ENCODE measurements around the gene KIF12. TPM values are rescaled to one million over a fixed set of nuclear protein-coding genes. Genes with fewer than 3 reads are reported as not detected.

The KIF12 gene
- total RNA-seq, 1 experiment from 2014 or later: not detected

- ChIA-PET POLR2A (ENCODE audit: unreplicated experiment) (no interaction called here), CTCF (no interaction called here)
- Histone ChIP-seq H3K27ac (no peak overlapping the region), H3K27me3 (ENCODE audit: insufficient read depth, low read depth) (peaks cover 26% of the 10 kb centered on the region), H3K9me2 (ENCODE audit: insufficient read depth) (no peaks in the 10 kb centered on the region), H4K20me1 (ENCODE audit: insufficient read depth) (no peaks in the 10 kb centered on the region), H2AFZ (no peak overlapping the region), H3K4me3 (no peak overlapping the region), H3K4me1 (replicated peaks; ENCODE audit: insufficient read depth) (no peaks in the 10 kb centered on the region), H3K4me2 (no peak overlapping the region), H3F3A (ENCODE audit: insufficient read depth, low read depth) (no peaks in the 10 kb centered on the region), H3K9me3 (ENCODE audit: insufficient read depth, low read depth) (no peaks in the 10 kb centered on the region), H3K36me3 (ENCODE audit: low read depth) (no peaks in the 10 kb centered on the region), H3K79me2 (ENCODE audit: low read depth) (no peaks in the 10 kb centered on the region)
- intact Hi-C loops (cut with micrococcal nuclease; ENCODE audit: unreplicated experiment): no loop called here
- DNase-seq: no peak
- no TSS peak for BruUV-seq (replicated peaks)
- TF ChIP-seq, protein P1, sequence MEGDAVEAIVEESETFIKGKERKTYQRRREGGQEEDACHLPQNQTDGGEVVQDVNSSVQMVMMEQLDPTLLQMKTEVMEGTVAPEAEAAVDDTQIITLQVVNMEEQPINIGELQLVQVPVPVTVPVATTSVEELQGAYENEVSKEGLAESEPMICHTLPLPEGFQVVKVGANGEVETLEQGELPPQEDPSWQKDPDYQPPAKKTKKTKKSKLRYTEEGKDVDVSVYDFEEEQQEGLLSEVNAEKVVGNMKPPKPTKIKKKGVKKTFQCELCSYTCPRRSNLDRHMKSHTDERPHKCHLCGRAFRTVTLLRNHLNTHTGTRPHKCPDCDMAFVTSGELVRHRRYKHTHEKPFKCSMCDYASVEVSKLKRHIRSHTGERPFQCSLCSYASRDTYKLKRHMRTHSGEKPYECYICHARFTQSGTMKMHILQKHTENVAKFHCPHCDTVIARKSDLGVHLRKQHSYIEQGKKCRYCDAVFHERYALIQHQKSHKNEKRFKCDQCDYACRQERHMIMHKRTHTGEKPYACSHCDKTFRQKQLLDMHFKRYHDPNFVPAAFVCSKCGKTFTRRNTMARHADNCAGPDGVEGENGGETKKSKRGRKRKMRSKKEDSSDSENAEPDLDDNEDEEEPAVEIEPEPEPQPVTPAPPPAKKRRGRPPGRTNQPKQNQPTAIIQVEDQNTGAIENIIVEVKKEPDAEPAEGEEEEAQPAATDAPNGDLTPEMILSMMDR (conservative IDR thresholded peaks at IDR 0.05): no peak
- no peak for TF ChIP-seq EZH2 (IDR thresholded peaks at IDR 0.05; ENCODE audit: low read depth)
Measured at GRCh38 chr9:114077162-114077837, 21.8 kb downstream of the KIF12 start.

DNA sequence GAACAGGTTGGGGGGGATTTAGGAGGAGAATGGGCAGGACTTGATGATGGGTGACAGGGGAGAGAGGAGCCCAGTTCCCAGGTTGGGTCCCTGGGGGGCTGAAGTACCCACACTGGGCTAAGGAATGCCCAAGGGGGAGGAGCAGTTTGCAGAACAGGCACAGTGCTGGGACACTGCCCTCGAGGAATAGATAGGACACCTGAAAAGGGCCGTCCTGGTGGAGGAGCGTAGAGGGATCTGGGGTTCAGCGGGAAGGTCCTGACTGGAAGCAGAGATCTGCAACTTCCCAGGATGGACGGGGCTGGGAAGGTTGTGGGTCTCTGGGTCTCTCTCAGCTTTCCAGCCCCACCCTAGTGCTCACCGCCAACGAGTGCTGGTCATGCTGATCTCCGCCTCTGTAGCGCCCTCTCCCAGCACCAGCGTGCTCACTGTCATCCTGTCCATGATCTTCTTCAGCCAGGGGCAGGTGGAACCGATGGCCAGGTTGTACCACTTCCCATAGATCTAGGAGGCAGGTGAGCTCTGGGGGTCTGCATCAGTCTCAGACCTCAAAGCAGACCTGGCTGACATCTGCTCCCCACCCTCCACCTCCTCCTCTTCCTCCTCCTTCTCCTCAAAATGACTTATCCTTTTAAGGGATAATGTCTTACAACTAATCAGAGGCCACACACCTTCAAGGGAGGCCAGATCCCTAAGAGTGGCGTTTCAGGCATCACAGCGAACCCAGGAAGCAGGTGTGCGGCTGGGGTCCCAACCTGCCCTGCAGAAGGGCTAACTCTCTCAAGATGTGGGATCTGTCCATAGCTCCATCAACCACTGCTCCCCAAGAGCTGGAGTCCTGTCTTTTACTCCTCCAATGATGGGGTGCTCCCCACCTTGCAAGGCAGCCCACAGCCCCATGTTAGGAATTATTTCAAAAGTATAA is 22.6 kb downstream of the KIF12 start:
- H3K4me2 ChIP-seq: no peak overlapping the region
- no peak overlapping the region for H3K4me3 ChIP-seq
- no peak overlapping the region for H2AFZ ChIP-seq
- H3K79me2 ChIP-seq (ENCODE audit: low read depth): no peaks in the 10 kb centered on the region
- no peak for TF ChIP-seq EZH2 (IDR thresholded peaks at IDR 0.05; ENCODE audit: low read depth)
- TF ChIP-seq, protein P1 (conservative IDR thresholded peaks at IDR 0.05): no peak
- intact Hi-C loops (cut with micrococcal nuclease; ENCODE audit: unreplicated experiment): no loop called here
- H3K27me3 ChIP-seq (ENCODE audit: insufficient read depth, low read depth): peaks cover 26% of the 10 kb centered on the region
- no TSS peak for BruUV-seq (replicated peaks)
- no peaks in the 10 kb centered on the region for H3K9me2 ChIP-seq (ENCODE audit: insufficient read depth)
- DNase-seq: no peak
- no peaks in the 10 kb centered on the region for H3F3A ChIP-seq (ENCODE audit: insufficient read depth, low read depth)
- POLR2A ChIA-PET (ENCODE audit: unreplicated experiment): no interaction called here
- CTCF ChIA-PET: no interaction called here
- no peaks in the 10 kb centered on the region for H3K9me3 ChIP-seq (ENCODE audit: insufficient read depth, low read depth)
- no peaks in the 10 kb centered on the region for H3K4me1 ChIP-seq (replicated peaks; ENCODE audit: insufficient read depth)
- no peaks in the 10 kb centered on the region for H3K36me3 ChIP-seq (ENCODE audit: low read depth)
- no peaks in the 10 kb centered on the region for H4K20me1 ChIP-seq (ENCODE audit: insufficient read depth)
- H3K27ac ChIP-seq: no peak overlapping the region

- no peaks in the 10 kb centered on the region for H4K20me1 ChIP-seq (ENCODE audit: insufficient read depth)
- H3K36me3 ChIP-seq (ENCODE audit: low read depth): no peaks in the 10 kb centered on the region
- H3F3A ChIP-seq (ENCODE audit: insufficient read depth, low read depth): no peaks in the 10 kb centered on the region
- no peaks in the 10 kb centered on the region for H3K4me1 ChIP-seq (replicated peaks; ENCODE audit: insufficient read depth)
- intact Hi-C loops (cut with micrococcal nuclease; ENCODE audit: unreplicated experiment): no loop called here
- CTCF ChIA-PET: no interaction called here
- H3K4me3 ChIP-seq: no peak overlapping the region
- no TSS peak for BruUV-seq (replicated peaks)
- peaks cover 26% of the 10 kb centered on the region for H3K27me3 ChIP-seq (ENCODE audit: insufficient read depth, low read depth)
- no peak for DNase-seq
- H3K9me2 ChIP-seq (ENCODE audit: insufficient read depth): no peaks in the 10 kb centered on the region
- TF ChIP-seq, protein P1 (conservative IDR thresholded peaks at IDR 0.05): no peak
- TF ChIP-seq EZH2 (IDR thresholded peaks at IDR 0.05; ENCODE audit: low read depth): no peak
- no peaks in the 10 kb centered on the region for H3K79me2 ChIP-seq (ENCODE audit: low read depth)
- POLR2A ChIA-PET (ENCODE audit: unreplicated experiment): no interaction called here
- H3K27ac ChIP-seq: no peak overlapping the region
- no peaks in the 10 kb centered on the region for H3K9me3 ChIP-seq (ENCODE audit: insufficient read depth, low read depth)
- H2AFZ ChIP-seq: no peak overlapping the region
- no peak overlapping the region for H3K4me2 ChIP-seq
Measured at GRCh38 chr9:114075602-114076001, 23.5 kb downstream of the KIF12 start.

Measured in PC-9 (cell line).